ENCODE results near the gene CATSPER1.
A peak's percentile ranks its signal among the peaks of the same experiment; 100 is the strongest.

CATSPER1 gene

GRCh38 chr11:66069715-66070603 is 43.7 kb upstream of the CATSPER1 start, which contains the start of gene PACS1:
TSS of gene PACS1 (plus strand) at chr11:66070272. CDS start at chr11:66070487, 215 bp downstream.
- ATAC-seq = peak; percentile 60
- TF ChIP-seq CREB5 (CRISPR knock-in tag; IDR thresholded peaks at IDR 0.05; ENCODE audit: low read depth) (no peak), OSR1 (CRISPR knock-in tag; IDR thresholded peaks at IDR 0.05) (no peak), TSHZ2 (CRISPR knock-in tag; IDR thresholded peaks at IDR 0.05) (no peak), CSDC2 (CRISPR knock-in tag; IDR thresholded peaks at IDR 0.05) (0 out of 2 replicates have a peak, but pooled peaks have one; percentile 30), ZNF70 (CRISPR knock-in tag; IDR thresholded peaks at IDR 0.05) (no peak), ZFP30 (CRISPR knock-in tag; IDR thresholded peaks at IDR 0.05) (no peak), TOX (CRISPR knock-in tag; IDR thresholded peaks at IDR 0.05; ENCODE audit: borderline replicate concordance) (no peak), BACH2 (CRISPR knock-in tag; IDR thresholded peaks at IDR 0.05; ENCODE audit: borderline replicate concordance) (no peak), ZFP3 (CRISPR knock-in tag; IDR thresholded peaks at IDR 0.05) (no peak; the same call in 1 of the 2 replicates), PATZ1 (CRISPR knock-in tag; IDR thresholded peaks at IDR 0.05; ENCODE audit: borderline replicate concordance) (peak; percentile 76; the same call in 1 of the 2 replicates), GLIS3 (CRISPR knock-in tag; IDR thresholded peaks at IDR 0.05) (peak; percentile 57; the same call in 1 of the 2 replicates), ESRRG (CRISPR knock-in tag; IDR thresholded peaks at IDR 0.05) (peak; percentile 75; the same call in 1 of the 2 replicates), SNAI2 (CRISPR knock-in tag; IDR thresholded peaks at IDR 0.05) (peak; percentile 37; the same call in 1 of the 2 replicates), ZNF8 (CRISPR knock-in tag; IDR thresholded peaks at IDR 0.05) (no peak)

- ATAC-seq = peak; percentile 62
- TF ChIP-seq ISL1 (CRISPR knock-in tag; IDR thresholded peaks at IDR 0.05) (0 out of 2 replicates have a peak, but pooled peaks have one; percentile 8), CSRNP3 (CRISPR knock-in tag; IDR thresholded peaks at IDR 0.05) (no peak)
Measured at GRCh38 chr11:66068923-66069714, 42.8 kb upstream of the CATSPER1 start.

GRCh38 chr11:66068154-66068821 is 42.0 kb upstream of the CATSPER1 start:
- peak; percentile 69 for ATAC-seq
- TF ChIP-seq BACH2 (CRISPR knock-in tag; IDR thresholded peaks at IDR 0.05; ENCODE audit: borderline replicate concordance) (no peak), ZNF70 (CRISPR knock-in tag; IDR thresholded peaks at IDR 0.05) (no peak), PATZ1 (CRISPR knock-in tag; IDR thresholded peaks at IDR 0.05; ENCODE audit: borderline replicate concordance) (no peak), ZNF565 (CRISPR knock-in tag; conservative IDR thresholded peaks at IDR 0.05; ENCODE audit: low read depth) (no peak), TSHZ2 (CRISPR knock-in tag; IDR thresholded peaks at IDR 0.05) (no peak), SNAI2 (CRISPR knock-in tag; IDR thresholded peaks at IDR 0.05) (no peak), ZC3H10 (CRISPR knock-in tag; IDR thresholded peaks at IDR 0.05) (no peak), TCF4 (CRISPR knock-in tag; IDR thresholded peaks at IDR 0.05; ENCODE audit: borderline replicate concordance) (no peak), CREB5 (CRISPR knock-in tag; IDR thresholded peaks at IDR 0.05; ENCODE audit: low read depth) (no peak), ESRRG (CRISPR knock-in tag; IDR thresholded peaks at IDR 0.05) (no peak), OSR1 (CRISPR knock-in tag; IDR thresholded peaks at IDR 0.05) (no peak), CSDC2 (CRISPR knock-in tag; IDR thresholded peaks at IDR 0.05) (no peak)
